ENCODE measurements around the gene GPRIN2.

- TF ChIP-seq CTCF (conservative IDR thresholded peaks at IDR 0.05; ENCODE audit: low read depth, low read length) (no peak), EZH2 (IDR thresholded peaks at IDR 0.05; ENCODE audit: low read length, unreplicated experiment) (no peak), EZH2phosphoT487 (IDR thresholded peaks at IDR 0.05; ENCODE audit: borderline replicate concordance, low read length) (no peak)
Observed at GRCh38 chr10:46555366-46555712, 1.1 kb downstream of the GPRIN2 start.

Data from PC-3 (cell line).